ENCODE measurements around the gene HIP1R. TPM values are rescaled to one million over a fixed set of nuclear protein-coding genes. Genes with fewer than 3 reads are reported as not detected.
"Not testable (repeated sequence)": the region's sequence is repeated elsewhere in the genome, so short reads cannot be mapped to it uniquely, and the experiment has no call there.

HIP1R gene
- total and polyA plus RNA-seq, 2 of the 13 experiments (the other 11 are each of a cell fraction or from before 2014, with no cell fraction given), result 18.4 to 25.5 TPM

GRCh38 chr12:122892724-122893123 is 57.5 kb downstream of the HIP1R start:
- POLR2A ChIA-PET; H3K4me2 ChIP-seq (ENCODE audit: low read depth, low read length); H3K4me3 ChIP-seq (replicated peaks in 1 of 3; ENCODE audit: insufficient read depth in 1 of 3, low read depth in 2 of 3, low read length in 3 of 3); H2AFZ ChIP-seq (ENCODE audit: low read length); H3K27me3 ChIP-seq (ENCODE audit: control insufficient read depth in 1 of 2, insufficient read depth in 2 of 2, low read length in 2 of 2); H3K9me3 ChIP-seq (ENCODE audit: low read length); intact Hi-C loops (cut with micrococcal nuclease; ENCODE audit: unreplicated experiment); FAIRE-seq; CTCF ChIA-PET (ENCODE audit: low intra/inter-chr PET ratio, low total read pairs); H4K20me1 ChIP-seq (ENCODE audit: insufficient read depth, low read length); H3K27ac ChIP-seq (ENCODE audit: extremely low read length, insufficient read depth, low read length); ATAC-seq; DNase-seq (ENCODE audit: low spot score); H3K9ac ChIP-seq (ENCODE audit: insufficient read depth, low read depth, low read length); BruUV-seq (replicated peaks); H3K36me3 ChIP-seq (replicated peaks in 1 of 2; ENCODE audit: control insufficient read depth in 1 of 2, insufficient read depth in 2 of 2, low read length in 2 of 2); in situ Hi-C loops (cut with HindIII; ENCODE audit: extremely low pct_ligation_motif_present, low pct_unique_long_range_greater_than_20kb): not testable (repeated sequence)
- Histone ChIP-seq H3K4me1 (ENCODE audit: insufficient read depth, low read length) (peaks cover 74% of the 10 kb centered on the region), H3K79me2 (ENCODE audit: insufficient read depth, low read length) (peaks cover 69% of the 10 kb centered on the region)
- peak; percentile 58 for TF ChIP-seq ZNF121 (CRISPR knock-in tag; IDR thresholded peaks at IDR 0.05)
- 98% methylated on average over 9 of the region's 9 CpGs for WGBS (ENCODE audit: low lambda C conversion rate)

DNA sequence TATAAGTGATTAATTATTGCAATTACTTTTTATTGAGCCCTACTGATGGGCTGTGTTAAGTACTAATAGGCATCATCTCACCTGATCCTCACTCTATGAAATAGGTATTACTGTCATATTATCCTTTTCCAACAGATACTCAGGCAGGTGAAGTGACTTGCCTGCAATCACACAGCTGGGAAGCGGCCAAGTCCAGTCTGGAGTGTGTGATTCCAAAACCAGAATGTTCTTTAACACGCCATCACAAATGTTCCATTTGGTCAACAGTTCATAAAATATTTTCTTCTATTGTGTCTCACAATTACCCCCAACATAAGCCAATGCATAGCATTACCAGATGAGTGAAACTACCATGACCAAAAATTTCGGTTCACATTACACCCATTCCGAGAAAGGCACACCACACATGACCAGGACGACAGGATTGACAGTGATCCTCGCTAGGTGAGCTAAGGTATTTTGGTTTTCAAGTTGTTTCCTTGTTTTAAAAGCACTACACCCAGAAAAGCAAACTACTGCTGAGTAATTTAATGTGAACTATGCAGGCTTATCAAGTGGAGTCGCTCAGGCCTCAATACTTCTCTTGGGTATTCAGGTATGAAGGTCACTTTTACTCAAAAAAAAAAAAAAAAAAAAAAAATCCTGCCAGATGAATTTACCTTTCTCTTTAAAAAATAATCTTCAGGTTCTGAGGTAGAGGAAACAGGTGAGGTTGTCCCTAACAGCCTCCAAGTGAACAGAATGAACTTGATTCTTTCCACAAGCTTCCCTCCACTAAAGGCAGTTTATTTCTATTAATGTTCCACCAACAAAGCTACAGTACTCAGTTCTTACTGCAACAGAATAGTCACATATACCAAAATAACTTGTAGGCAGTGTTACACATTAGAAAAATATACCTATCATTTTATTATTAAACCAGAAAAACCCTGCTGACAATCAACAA is 58.2 kb downstream of the HIP1R start:
- ATAC-seq, result no peak
- peaks cover 74% of the 10 kb centered on the region for H3K4me1 ChIP-seq (ENCODE audit: insufficient read depth, low read length)
- TSS peak; percentile 34 for BruUV-seq (replicated peaks)
- H3K27me3 ChIP-seq (ENCODE audit: control insufficient read depth in 1 of 2, insufficient read depth in 2 of 2, low read length in 2 of 2), result no peaks in the 10 kb centered on the region; a peak in 1 of 5 replicates
- H3K4me3 ChIP-seq (replicated peaks in 1 of 3; ENCODE audit: insufficient read depth in 1 of 3, low read depth in 2 of 3, low read length in 3 of 3), result peak overlapping the region in 2 of 3 experiments; percentile 58 to 79; a peak in 4 of 6 replicates
- CTCF ChIA-PET (ENCODE audit: low intra/inter-chr PET ratio, low total read pairs), result no interaction called here
- no peak overlapping the region for H3K27ac ChIP-seq (ENCODE audit: extremely low read length, insufficient read depth, low read length)
- peaks cover 6% of the 10 kb centered on the region; the same call in 1 of the 2 replicates for H4K20me1 ChIP-seq (ENCODE audit: insufficient read depth, low read length)
- POLR2A ChIA-PET, result interaction anchor here (0.7 kb wide), 1 partner anchor 54 kb away, joined by 5 read pairs; no protein-coding TSS in a partner anchor
- no peaks in the 10 kb centered on the region; a peak in 1 of 5 replicates for H3K36me3 ChIP-seq (replicated peaks in 1 of 2; ENCODE audit: control insufficient read depth in 1 of 2, insufficient read depth in 2 of 2, low read length in 2 of 2)
- H2AFZ ChIP-seq (ENCODE audit: low read length), result no peak overlapping the region
- 74% methylated on average over 7 of the region's 7 CpGs for WGBS (ENCODE audit: low lambda C conversion rate)
- H3K9ac ChIP-seq (ENCODE audit: insufficient read depth, low read depth, low read length), result peak overlapping the region; percentile 89; the same call in 1 of the 2 replicates
- H3K4me2 ChIP-seq (ENCODE audit: low read depth, low read length), result peak overlapping the region; percentile 62
- intact Hi-C loops (cut with micrococcal nuclease; ENCODE audit: unreplicated experiment), result no loop called here
- no peak for TF ChIP-seq NFKBIZ (CRISPR knock-in tag; IDR thresholded peaks at IDR 0.05)
- TF ChIP-seq ZSCAN31 (CRISPR knock-in tag; IDR thresholded peaks at IDR 0.05; ENCODE audit: low read depth), result no peak
- TF ChIP-seq MTF2 (CRISPR knock-in tag; IDR thresholded peaks at IDR 0.05; ENCODE audit: borderline replicate concordance), result no peak
- no peaks in the 10 kb centered on the region for H3K9me3 ChIP-seq (ENCODE audit: low read length)
- FAIRE-seq, result no peak
- peaks cover 62% of the 10 kb centered on the region for H3K79me2 ChIP-seq (ENCODE audit: insufficient read depth, low read length)
- in situ Hi-C loops (cut with HindIII; ENCODE audit: extremely low pct_ligation_motif_present, low pct_unique_long_range_greater_than_20kb), result no loop called here
- no peak for DNase-seq (ENCODE audit: low spot score)

Measured in HepG2 (cell line).